IMR-90 (cell line): ENCODE measurements around the gene ARHGEF37. TPM values are rescaled to one million over a fixed set of nuclear protein-coding genes. Genes with fewer than 3 reads are reported as not detected.

Source experiments
- ATAC-seq: fragments of 200-7000 bp; cut with Tn5 transposase; 2 replicates; pipeline ENCODE4 v1.9.1; 2020; ENCODE audit warnings: low read depth, mild to moderate bottlenecking, moderate library complexity
- BruUV-seq: library from RNA; stranded (reverse); fragments of 400-500 nt; replicated peaks from 2 replicates; lab custom pipeline; 2021; lab: Mats Ljungman, UMichigan
- CTCF ChIA-PET: fragments of 300-600 bp; formaldehyde crosslinking; extraction: SDS; loops from one replicate; lab custom pipeline; 2021; ENCODE audit warnings: antibody characterized with exemption; lab: Yijun Ruan, JAX
- POLR2A ChIA-PET: fragments of 300-600 bp; sonication (Branson Sonifier 250); formaldehyde crosslinking; loops from one replicate; lab custom pipeline; 2022; ENCODE audit warnings: antibody characterized with exemption; ENCODE audit not compliant: unreplicated experiment; lab: Charles Lee
- DNase-seq: peaks from one replicate; pipeline ENCODE4 v3.0.0; 2013
- H2AFZ ChIP-seq: replicated peaks from 2 replicates; pipeline ENCODE3; 2013; ENCODE audit warnings: low read length, mild to moderate bottlenecking; ENCODE audit not compliant: poor library complexity
- H2AK5ac ChIP-seq: 2 replicates; pipeline ENCODE4 v1.6.1; 2013; ENCODE audit warnings: low read depth, low read length, inconsistent platforms
- H2AK9ac ChIP-seq: replicated peaks from 2 replicates; pipeline ENCODE3; 2013; ENCODE audit warnings: mild to moderate bottlenecking, low read depth, low read length, moderate library complexity; ENCODE audit not compliant: poor library complexity
- H2BK120ac ChIP-seq: 2 replicates; pipeline ENCODE4 v1.6.1; 2013; ENCODE audit warnings: low read depth, low read length, inconsistent platforms
- H2BK15ac ChIP-seq: 3 replicates; pipeline ENCODE4 v1.6.1; 2013; ENCODE audit warnings: low read depth, low read length, inconsistent platforms
- H2BK20ac ChIP-seq: 2 replicates; pipeline ENCODE4 v1.6.1; 2013; ENCODE audit warnings: low read depth, mild to moderate bottlenecking, inconsistent platforms, low read length, moderate library complexity
- H2BK5ac ChIP-seq: 2 replicates; pipeline ENCODE4 v1.6.1; 2013; ENCODE audit warnings: mild to moderate bottlenecking, low read depth, low read length, inconsistent platforms; ENCODE audit not compliant: poor library complexity, severe bottlenecking
- H3K14ac ChIP-seq: replicated peaks from 2 replicates; pipeline ENCODE4 v1.6.1; 2013; ENCODE audit warnings: low read depth, low read length, inconsistent platforms
- H3K18ac ChIP-seq: 2 replicates; pipeline ENCODE4 v1.6.1; 2013; ENCODE audit warnings: low read depth, low read length, control low read depth
- H3K23ac ChIP-seq: 2 replicates; pipeline ENCODE4 v1.6.1; 2013; ENCODE audit warnings: low read depth, low read length, inconsistent platforms
- H3K27ac ChIP-seq: 2 replicates; pipeline ENCODE4 v1.5.1; 2013; ENCODE audit warnings: mild to moderate bottlenecking, control low read depth, low read length; ENCODE audit not compliant: insufficient read depth
- H3K27me3 ChIP-seq: 2 replicates; pipeline ENCODE4 v1.6.1; 2013; ENCODE audit warnings: low read length; ENCODE audit not compliant: control insufficient read depth, insufficient read depth
- H3K36me3 ChIP-seq: 2 replicates; pipeline ENCODE4 v1.6.1; 2013; ENCODE audit warnings: low read length, mixed read lengths; ENCODE audit not compliant: control insufficient read depth, insufficient read depth
- H3K4ac ChIP-seq: 2 replicates; pipeline ENCODE4 v1.6.1; 2013; ENCODE audit warnings: low read depth, low read length, inconsistent platforms
- H3K4me1 ChIP-seq: 2 replicates; pipeline ENCODE4 v1.6.1; 2013; ENCODE audit warnings: low read length, mixed read lengths; ENCODE audit not compliant: control insufficient read depth, insufficient read depth
- H3K4me2 ChIP-seq: 2 replicates; pipeline ENCODE4 v1.6.1; 2013; ENCODE audit warnings: low read depth, mild to moderate bottlenecking, control low read depth, low read length, moderate library complexity
- H3K4me3 ChIP-seq: 2 replicates; pipeline ENCODE4 v1.5.1; 2013; ENCODE audit warnings: low read depth, mild to moderate bottlenecking, control low read depth, low read length, moderate library complexity; ENCODE audit not compliant: insufficient read depth
- H3K56ac ChIP-seq: 2 replicates; pipeline ENCODE4 v1.6.1; 2013; ENCODE audit warnings: low read length, inconsistent platforms; ENCODE audit not compliant: insufficient read depth; ENCODE audit errors: extremely low read depth
- H3K79me1 ChIP-seq, 2 experiments: 2 replicates each; pipeline ENCODE4 v1.6.1; 2013; ENCODE audit warnings: low read length in 2 of 2, inconsistent platforms in 1 of 2, low read depth in 1 of 2
- H3K9ac ChIP-seq: 2 replicates; pipeline ENCODE4 v1.6.1; 2013; ENCODE audit warnings: low read depth, low read length, control low read depth
- H3K9me1 ChIP-seq: 2 replicates; pipeline ENCODE4 v1.6.1; 2013; ENCODE audit warnings: low read length, inconsistent platforms; ENCODE audit not compliant: insufficient read depth
- H3K9me3 ChIP-seq: 2 replicates; pipeline ENCODE4 v1.6.1; 2013; ENCODE audit warnings: low read length; ENCODE audit not compliant: control insufficient read depth, insufficient read depth
- H4K20me1 ChIP-seq: 2 replicates; pipeline ENCODE4 v1.6.1; 2013; ENCODE audit warnings: low read length, inconsistent platforms; ENCODE audit not compliant: insufficient read depth
- H4K5ac ChIP-seq: 2 replicates; pipeline ENCODE4 v1.6.1; 2013; ENCODE audit warnings: mild to moderate bottlenecking, low read depth, low read length, control low read depth
- H4K8ac ChIP-seq, 2 experiments: 2 replicates each; pipeline ENCODE4 v1.6.1; 2013; ENCODE audit warnings: low read depth in 2 of 2, low read length in 2 of 2, control low read depth in 1 of 2, inconsistent platforms in 1 of 2
- H4K91ac ChIP-seq: 2 replicates; pipeline ENCODE4 v1.6.1; 2013; ENCODE audit warnings: low read depth, low read length, inconsistent platforms; ENCODE audit not compliant: insufficient read depth
- CTCF ChIP-seq: conservative IDR thresholded peaks from 2 replicates; pipeline ENCODE4 v1.5.1; 2012; ENCODE audit warnings: mild to moderate bottlenecking, low read depth, low read length, improper control_type of control experiment
- NFE2L2 ChIP-seq: fragments of 150-350 bp; IDR thresholded peaks from 2 replicates; pipeline ENCODE4 v1.6.1; 2016; ENCODE audit warnings: low read depth, mild to moderate bottlenecking, low read length
- RCOR1 ChIP-seq: IDR thresholded peaks from 2 replicates; pipeline ENCODE4 v1.6.1; 2012; ENCODE audit warnings: mild to moderate bottlenecking, low read length, improper control_type of control experiment; ENCODE audit not compliant: insufficient replicate concordance
- RFX5 ChIP-seq: IDR thresholded peaks from 2 replicates; pipeline ENCODE4 v1.8.0; 2012; ENCODE audit warnings: low read depth, mild to moderate bottlenecking, low read length, moderate library complexity
- WGBS, 2 experiments: methylation state at CpG; one replicate each; pipeline versions ENCODE4 v1.1.5 to v1.1.7; 2013; ENCODE audit warnings: missing lambda C conversion rate in 2 of 2; ENCODE audit not compliant: insufficient read length in 1 of 2; ENCODE audit errors: extremely low coverage in 2 of 2; 5-methylcytosine and 5-hydroxymethylcytosine counted together
- dilution Hi-C: fragments of 300-500 bp; cut with HindIII; formaldehyde crosslinking; loops from one replicate; pipeline ENCODE4 v1.14.3; 2018; ENCODE audit warnings: low sequenced_read_pairs; ENCODE audit not compliant: unreplicated experiment
- in situ Hi-C: fragments of 300-500 bp; cut with MboI; formaldehyde crosslinking; loops from 3 replicates; pipeline ENCODE4 v1.14.3; 2019; ENCODE audit warnings: low sequenced_read_pairs, inconsistent platforms, mixed read lengths
- intact Hi-C: fragments of 100-400 bp; cut with micrococcal nuclease; formaldehyde crosslinking; loops from 2 replicates; pipeline ENCODE4 v1.10.0; 2022
- polyA plus RNA-seq, 3 experiments: library from polyadenylated mRNA; depleted of rRNA; stranded (reverse); fragments of >200 nt; gene quantifications; 2 replicates each; pipeline ENCODE4 v1.2.3, GENCODE V29; 2012; ENCODE audit warnings: low replicate concordance in 1 of 3
- total RNA-seq: library from RNA; depleted of rRNA; stranded (reverse); fragments of >200 nt; gene quantifications from 2 replicates; pipeline ENCODE4 v1.2.3, GENCODE V29; 2012

The ARHGEF37 gene
- total and polyA plus RNA-seq, 2 of the 4 experiments (the other 2 are of a cell fraction): 0.39 to 0.54 TPM

- Histone ChIP-seq H3K9me1 (no peaks in the 10 kb centered on the region), H2BK20ac (no peak overlapping the region), H3K9ac (no peak overlapping the region), H3K36me3 (no peaks in the 10 kb centered on the region), H3K56ac (no peak overlapping the region), H3K9me3 (peaks cover 9% of the 10 kb centered on the region), H3K27ac (no peak overlapping the region), H2AK5ac (no peak overlapping the region), H3K14ac (no peak overlapping the region), H4K8ac (no peak overlapping the region), H3K4ac (no peak overlapping the region), H3K18ac (no peak overlapping the region), H3K4me2 (no peak overlapping the region), H3K4me1 (no peaks in the 10 kb centered on the region), H3K27me3 (peaks cover 35% of the 10 kb centered on the region), H4K5ac (no peak overlapping the region), H3K4me3 (no peak overlapping the region), H2BK5ac (peak overlapping the region; percentile 90), H2BK120ac (no peak overlapping the region), H2AFZ (no peak overlapping the region), H4K20me1 (no peaks in the 10 kb centered on the region), H3K23ac (no peak overlapping the region), H2BK15ac (no peak overlapping the region), H2AK9ac (no peak overlapping the region), H3K79me1 (no peaks in the 10 kb centered on the region), H4K91ac (no peak overlapping the region)
- POLR2A ChIA-PET: no interaction called here
- 20% methylated on average over 1 of the region's 4 CpGs; no CpG with 5 or more reads in 1 of the 2 experiments for WGBS, 2 experiments
- BruUV-seq: no TSS peak
- CTCF ChIA-PET: no interaction called here
- TF ChIP-seq CTCF (no peak), RCOR1 (no peak), NFE2L2 (no peak), RFX5 (no peak)
- dilution Hi-C loops: no loop called here
- ATAC-seq (no peak), DNase-seq (no peak)
- intact Hi-C loops: no loop called here
- in situ Hi-C loops: no loop called here
Measured at GRCh38 chr5:149654883-149655505, 73.7 kb downstream of the ARHGEF37 start.
